AG04449 (cell line): ENCODE results near the gene HHLA2.
A peak's percentile ranks its signal among the peaks of the same experiment; 100 is the strongest.

Experiments
- CTCF ChIA-PET: fragments of 350-600 bp; formaldehyde crosslinking; extraction: SDS; loops from one replicate; lab custom pipeline; 2021; ENCODE audit warnings: antibody characterized with exemption; lab: Yijun Ruan, JAX
- POLR2A ChIA-PET: fragments of 400-600, 350-600 bp; formaldehyde crosslinking; extraction: SDS; loops from one replicate; lab custom pipeline; 2020; ENCODE audit warnings: antibody characterized with exemption, inconsistent platforms; lab: Yijun Ruan, JAX
- DNase-seq: peaks from one replicate; pipeline ENCODE4 v3.0.0-alpha.2; 2010; ENCODE audit warnings: low read depth, low spot score
- H3K4me3 ChIP-seq: 2 replicates; pipeline ENCODE4 v1.5.1; 2011; ENCODE audit warnings: low read depth, mild to moderate bottlenecking, control low read depth, low read length
- TF ChIP-seq, protein P1 (sequence below): IDR thresholded peaks from one replicate; pipeline ENCODE4 v1.5.1; 2011; ENCODE audit warnings: mild to moderate bottlenecking, moderate library complexity, low read length, control low read depth, inconsistent platforms; ENCODE audit not compliant: insufficient read depth; ENCODE audit errors: missing control alignments

Gene HHLA2

DNA sequence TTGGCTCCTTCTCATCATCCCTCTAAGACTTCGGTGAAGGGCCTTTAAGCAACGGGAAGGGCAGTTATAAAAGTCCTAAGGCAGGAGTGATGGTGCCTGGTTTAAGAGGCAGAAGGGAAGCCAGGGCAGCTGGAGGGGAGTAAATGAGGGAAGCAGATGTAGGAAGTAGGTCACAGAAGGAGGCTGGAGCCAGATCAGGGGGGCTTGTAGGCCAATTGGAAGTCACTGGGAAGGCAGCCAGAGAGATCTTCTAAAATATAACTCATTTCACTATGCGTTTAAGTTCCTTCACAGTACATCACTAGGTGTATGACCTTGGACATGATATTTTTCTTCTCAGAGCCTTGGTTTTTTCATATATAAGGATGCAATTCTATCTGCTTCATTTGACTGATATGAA lies 119.3 kb downstream of the HHLA2 start:
- H3K4me3 ChIP-seq: no peak overlapping the region
- no peak for DNase-seq
- POLR2A ChIA-PET: no interaction called here
- TF ChIP-seq, protein P1, sequence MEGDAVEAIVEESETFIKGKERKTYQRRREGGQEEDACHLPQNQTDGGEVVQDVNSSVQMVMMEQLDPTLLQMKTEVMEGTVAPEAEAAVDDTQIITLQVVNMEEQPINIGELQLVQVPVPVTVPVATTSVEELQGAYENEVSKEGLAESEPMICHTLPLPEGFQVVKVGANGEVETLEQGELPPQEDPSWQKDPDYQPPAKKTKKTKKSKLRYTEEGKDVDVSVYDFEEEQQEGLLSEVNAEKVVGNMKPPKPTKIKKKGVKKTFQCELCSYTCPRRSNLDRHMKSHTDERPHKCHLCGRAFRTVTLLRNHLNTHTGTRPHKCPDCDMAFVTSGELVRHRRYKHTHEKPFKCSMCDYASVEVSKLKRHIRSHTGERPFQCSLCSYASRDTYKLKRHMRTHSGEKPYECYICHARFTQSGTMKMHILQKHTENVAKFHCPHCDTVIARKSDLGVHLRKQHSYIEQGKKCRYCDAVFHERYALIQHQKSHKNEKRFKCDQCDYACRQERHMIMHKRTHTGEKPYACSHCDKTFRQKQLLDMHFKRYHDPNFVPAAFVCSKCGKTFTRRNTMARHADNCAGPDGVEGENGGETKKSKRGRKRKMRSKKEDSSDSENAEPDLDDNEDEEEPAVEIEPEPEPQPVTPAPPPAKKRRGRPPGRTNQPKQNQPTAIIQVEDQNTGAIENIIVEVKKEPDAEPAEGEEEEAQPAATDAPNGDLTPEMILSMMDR: no peak
- CTCF ChIA-PET: no interaction called here

- no peak overlapping the region for H3K4me3 ChIP-seq
- ChIA-PET POLR2A (no interaction called here), CTCF (no interaction called here)
- TF ChIP-seq, protein P1: no peak
- DNase-seq: no peak
Measured at GRCh38 chr3:108416111-108416869, 119.9 kb downstream of the HHLA2 start.

- ChIA-PET POLR2A (interaction anchor here (0.7 kb wide), 1 partner anchor 9 kb away, joined by 3 read pairs; no protein-coding TSS in a partner anchor), CTCF (interaction anchor here (1.2 to 1.9 kb wide), 2 partner anchors 16 to 57 kb away, joined by 4 to 7 read pairs; no protein-coding TSS in a partner anchor)
- peak; percentile 75 for DNase-seq
- TF ChIP-seq, protein P1: no peak
- no peak overlapping the region for H3K4me3 ChIP-seq
Measured at GRCh38 chr3:108420926-108421325, 124.6 kb downstream of the HHLA2 start.
